Bone marrow (tissue), 2 donors: Measurements from ENCODE around the gene PPP4R3B.

Experiments used
- DNase-seq, 2 donors: peaks; one replicate each; lab custom pipeline; 2025; lab: John Stamatoyannopoulos, UW

The PPP4R3B gene

DNA sequence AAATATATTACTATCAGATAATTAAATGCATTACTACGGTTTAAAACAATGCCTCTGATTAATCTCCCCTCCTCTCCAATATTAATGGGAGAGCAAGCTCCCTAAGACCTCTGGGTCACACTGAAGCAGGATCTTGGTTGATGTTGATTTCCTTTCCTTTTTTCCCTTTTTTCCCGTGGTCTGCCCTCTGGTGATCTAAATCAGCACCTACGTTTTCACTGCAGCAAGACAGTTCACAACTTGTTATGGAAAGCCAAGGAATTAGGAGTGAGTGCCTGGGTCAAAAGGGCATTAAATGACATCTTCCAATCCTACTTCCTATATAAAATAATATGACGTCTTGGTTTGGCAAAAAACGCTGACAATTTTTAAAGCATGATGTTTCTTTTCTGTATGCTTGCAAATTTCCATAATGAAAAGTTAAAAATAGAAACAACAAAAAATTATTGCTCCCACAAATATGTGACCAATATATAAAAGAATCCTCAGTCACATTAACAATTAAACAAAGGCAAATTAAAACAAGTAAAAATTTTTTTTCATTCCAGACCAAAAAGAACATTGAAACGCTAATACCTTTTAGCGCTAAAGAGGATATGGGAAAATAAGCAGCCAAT, 105.8 kb downstream of the PPP4R3B start:
- DNase-seq = no peak

DNA sequence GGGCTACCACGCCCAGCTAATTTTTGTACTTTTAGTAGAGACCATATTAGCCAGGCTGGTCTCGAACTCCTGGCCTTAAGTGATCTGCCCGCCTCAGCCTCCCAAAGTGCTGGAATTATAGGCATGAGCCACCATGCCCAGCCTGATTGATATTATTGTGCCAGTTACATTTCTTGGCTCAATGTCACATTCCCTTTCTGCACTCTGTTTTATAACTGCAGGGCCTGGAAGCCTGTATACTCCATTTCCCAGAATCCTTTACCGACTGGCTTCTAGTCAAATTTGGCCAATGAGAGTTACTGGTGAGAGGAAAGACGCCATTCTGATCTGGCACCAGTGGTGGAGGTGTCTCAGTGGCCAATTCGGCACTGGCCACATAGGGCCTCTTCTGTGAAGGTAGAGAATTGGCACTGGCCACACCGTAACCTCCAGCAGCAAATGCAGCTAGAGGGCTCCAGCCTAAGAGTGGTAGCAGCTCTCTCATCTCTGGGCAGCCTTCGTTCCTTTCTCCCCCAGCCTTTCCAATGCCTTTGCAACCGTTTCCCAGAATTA, 114.8 kb downstream of the PPP4R3B start:
- DNase-seq = no peak

DNA sequence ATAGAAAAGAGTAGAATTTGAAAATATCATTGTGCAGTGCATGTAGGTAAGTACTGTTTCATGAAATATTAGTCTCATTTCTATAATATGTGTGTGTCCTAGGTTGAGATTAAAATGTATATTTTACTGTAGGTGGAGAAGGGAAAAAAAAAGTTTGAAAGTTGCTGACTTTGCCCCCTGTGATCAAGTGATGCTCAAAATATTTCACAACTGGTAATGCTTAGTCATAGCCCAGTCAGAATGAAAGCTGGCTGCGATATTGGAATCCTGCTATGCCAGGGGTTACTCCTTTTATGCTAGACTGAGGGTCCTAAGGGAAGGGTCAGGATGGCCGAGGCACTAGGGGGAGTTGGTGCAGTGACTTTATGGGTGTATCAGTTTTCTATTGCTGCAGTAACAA, 117.4 kb downstream of the PPP4R3B start:
- DNase-seq = no peak

DNA sequence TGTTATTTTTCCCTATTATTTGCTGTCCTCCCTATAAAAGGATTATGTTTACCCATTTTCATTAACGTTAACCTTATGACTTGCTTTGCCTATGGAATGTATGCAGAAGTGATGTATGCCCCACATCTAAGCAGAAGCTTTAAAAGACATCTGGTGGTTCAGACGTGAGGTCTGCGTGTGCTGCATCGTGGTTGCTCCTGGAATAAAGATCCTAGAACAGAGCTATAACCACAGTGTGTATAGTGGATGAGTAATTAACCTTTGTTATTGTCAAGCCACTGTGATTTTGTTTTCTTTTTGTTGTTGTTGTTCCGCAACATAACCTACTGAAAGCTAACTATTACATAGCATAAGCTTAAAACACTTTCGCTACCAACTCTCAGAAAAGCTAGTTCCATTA, 118.8 kb downstream of the PPP4R3B start:
- no peak for DNase-seq
